SU-DHL-6 (cell line): ENCODE data around the gene RBM4B.
A peak's percentile ranks its signal among the peaks of the same experiment; 100 is the strongest.

Experiments
- H2AFZ ChIP-seq: fragments of 200-600 bp; sonication (generic); 2 replicates; pipeline ENCODE4 v1.6.1; 2014; ENCODE audit warnings: low read depth, mild to moderate bottlenecking, moderate library complexity, mixed read lengths, antibody characterized with exemption, low read length; ENCODE audit not compliant: severe bottlenecking
- H3F3A ChIP-seq: fragments of 200-600 bp; shearing (Covaris generic); 2 replicates; pipeline ENCODE4 v1.6.0; 2016; ENCODE audit warnings: antibody characterized with exemption, mild to moderate bottlenecking; ENCODE audit not compliant: insufficient read depth
- H3K27ac ChIP-seq: fragments of 200-600 bp; sonication (generic); 2 replicates; pipeline ENCODE4 v1.5.1; 2016; ENCODE audit warnings: low read depth, mild to moderate bottlenecking, low read length, moderate library complexity, mixed read lengths
- H3K27me3 ChIP-seq: fragments of 200-600 bp; sonication (generic), shearing (Covaris generic); 2 replicates; pipeline ENCODE4 v1.6.0; 2014; ENCODE audit warnings: mild to moderate bottlenecking, low read length
- H3K36me3 ChIP-seq: fragments of 200-600 bp; sonication (generic); 2 replicates; pipeline ENCODE4 v1.6.1; 2014; ENCODE audit warnings: mild to moderate bottlenecking, low read length, mixed read lengths
- H3K4me2 ChIP-seq: fragments of 300-600, 200-600 bp; shearing (Covaris generic), sonication (generic); 2 replicates; pipeline ENCODE4 v1.6.0; 2014; ENCODE audit warnings: low read length, low read depth, mild to moderate bottlenecking; ENCODE audit not compliant: poor library complexity, severe bottlenecking
- H3K4me3 ChIP-seq: fragments of 200-600 bp; sonication (generic); 2 replicates; pipeline ENCODE4 v1.5.1; 2014; ENCODE audit warnings: antibody characterized with exemption, low read length, mild to moderate bottlenecking, mixed read lengths; ENCODE audit not compliant: insufficient read depth, poor library complexity, severe bottlenecking
- H3K79me2 ChIP-seq: fragments of 200-600 bp; sonication (generic); 2 replicates; pipeline ENCODE4 v1.6.1; 2014; ENCODE audit warnings: mild to moderate bottlenecking, low read length, moderate library complexity; ENCODE audit not compliant: insufficient read depth
- H3K9ac ChIP-seq: fragments of 200-600 bp; sonication (generic); 2 replicates; pipeline ENCODE4 v1.7.0; 2014; ENCODE audit warnings: mild to moderate bottlenecking, low read length
- H3K9me2 ChIP-seq: fragments of 200-600 bp; sonication (generic); replicated peaks from 2 replicates; pipeline ENCODE4 v1.6.1; 2014; ENCODE audit warnings: low read length; ENCODE audit not compliant: insufficient read depth
- H3K9me3 ChIP-seq: fragments of 200-600 bp; sonication (generic); 2 replicates; pipeline ENCODE4 v1.6.1; 2014; ENCODE audit warnings: low read length, mixed read lengths; ENCODE audit not compliant: insufficient read depth
- H4K20me1 ChIP-seq: fragments of 200-600 bp; sonication (generic); 2 replicates; pipeline ENCODE4 v1.6.1; 2014; ENCODE audit warnings: low read depth, mild to moderate bottlenecking, antibody characterized with exemption, low read length, moderate library complexity, mixed read lengths
- EZH2phosphoT487 ChIP-seq: fragments of 200-600 bp; sonication (generic), shearing (Covaris generic); conservative IDR thresholded peaks from 2 replicates; pipeline ENCODE4 v1.6.1; 2018; ENCODE audit warnings: mild to moderate bottlenecking, antibody characterized with exemption, low read length, moderate library complexity, mixed read lengths
- TF ChIP-seq, protein P1 (sequence below): fragments of 200-600 bp; sonication (generic); IDR thresholded peaks from one replicate; pipeline ENCODE4 v1.5.1; 2017; ENCODE audit warnings: antibody characterized with exemption, mild to moderate bottlenecking, low read length, moderate library complexity; ENCODE audit not compliant: insufficient read depth, poor library complexity, severe bottlenecking

RBM4B gene

DNA sequence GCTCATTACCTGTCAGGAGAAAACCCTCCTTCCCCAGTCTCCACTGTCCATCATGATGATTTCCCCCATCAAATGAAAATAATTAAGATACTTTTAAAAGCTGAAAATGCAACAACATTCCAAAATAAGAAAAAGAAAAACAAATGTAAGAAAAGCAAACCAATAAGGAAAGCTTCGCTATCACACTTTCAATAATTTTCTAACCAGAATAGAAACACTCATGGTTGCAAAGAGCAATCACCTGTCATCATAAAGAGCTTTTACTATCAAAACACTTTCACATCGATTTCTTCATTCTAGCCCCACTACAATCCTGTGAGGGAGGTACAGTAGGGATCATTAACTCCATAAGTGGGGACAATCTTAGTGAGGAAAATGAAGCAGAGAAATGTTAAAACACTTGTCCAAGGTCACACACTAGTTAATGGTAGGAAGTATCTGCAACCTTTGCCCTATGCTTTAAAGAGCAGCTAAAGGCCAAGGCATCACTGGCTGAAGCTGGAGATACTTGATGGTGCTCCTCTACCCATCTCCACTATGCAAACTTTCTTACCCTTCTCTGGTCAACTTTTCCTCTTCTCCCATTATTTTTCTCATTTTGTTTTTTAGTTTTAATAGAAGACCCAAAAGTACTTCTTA lies 2.6 kb downstream of the RBM4B start:
- Histone ChIP-seq H3K4me2 (peak overlapping the region; percentile 90), H3K36me3 (0 out of 2 replicates have a peak, but pooled peaks cover 9% of the 10 kb centered on the region), H3K79me2 (peaks cover 69% of the 10 kb centered on the region), H2AFZ (no peak overlapping the region), H3K4me3 (peak overlapping the region; percentile 42), H4K20me1 (no peaks in the 10 kb centered on the region), H3K27me3 (no peaks in the 10 kb centered on the region), H3K9me2 (no peaks in the 10 kb centered on the region), H3F3A (peaks cover 35% of the 10 kb centered on the region), H3K27ac (no peak overlapping the region), H3K9me3 (no peaks in the 10 kb centered on the region), H3K9ac (no peak overlapping the region; the same call in 1 of the 2 replicates)
- no peak for TF ChIP-seq EZH2phosphoT487
- TF ChIP-seq, protein P1, sequence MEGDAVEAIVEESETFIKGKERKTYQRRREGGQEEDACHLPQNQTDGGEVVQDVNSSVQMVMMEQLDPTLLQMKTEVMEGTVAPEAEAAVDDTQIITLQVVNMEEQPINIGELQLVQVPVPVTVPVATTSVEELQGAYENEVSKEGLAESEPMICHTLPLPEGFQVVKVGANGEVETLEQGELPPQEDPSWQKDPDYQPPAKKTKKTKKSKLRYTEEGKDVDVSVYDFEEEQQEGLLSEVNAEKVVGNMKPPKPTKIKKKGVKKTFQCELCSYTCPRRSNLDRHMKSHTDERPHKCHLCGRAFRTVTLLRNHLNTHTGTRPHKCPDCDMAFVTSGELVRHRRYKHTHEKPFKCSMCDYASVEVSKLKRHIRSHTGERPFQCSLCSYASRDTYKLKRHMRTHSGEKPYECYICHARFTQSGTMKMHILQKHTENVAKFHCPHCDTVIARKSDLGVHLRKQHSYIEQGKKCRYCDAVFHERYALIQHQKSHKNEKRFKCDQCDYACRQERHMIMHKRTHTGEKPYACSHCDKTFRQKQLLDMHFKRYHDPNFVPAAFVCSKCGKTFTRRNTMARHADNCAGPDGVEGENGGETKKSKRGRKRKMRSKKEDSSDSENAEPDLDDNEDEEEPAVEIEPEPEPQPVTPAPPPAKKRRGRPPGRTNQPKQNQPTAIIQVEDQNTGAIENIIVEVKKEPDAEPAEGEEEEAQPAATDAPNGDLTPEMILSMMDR, result no peak

DNA sequence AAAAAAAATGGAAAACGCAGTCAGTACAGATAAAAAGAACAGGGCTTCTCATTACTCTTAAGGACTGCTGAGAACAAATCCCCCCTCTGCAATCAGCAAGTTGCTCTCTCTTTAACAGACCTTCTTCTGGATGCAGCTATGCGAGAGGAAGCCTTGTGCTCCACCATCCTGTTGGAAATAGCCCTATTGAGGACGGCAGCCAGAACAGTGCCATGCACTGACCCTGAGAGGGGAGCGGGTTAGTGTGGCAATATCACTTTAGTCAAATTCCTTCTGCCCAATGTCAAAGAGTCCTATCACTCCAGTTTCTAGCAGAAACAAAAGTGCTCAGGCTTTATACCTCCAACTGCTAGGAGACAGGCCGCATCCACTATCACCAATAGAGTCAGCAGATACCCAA lies 6.9 kb downstream of the RBM4B start:
- no peaks in the 10 kb centered on the region for H4K20me1 ChIP-seq
- no peaks in the 10 kb centered on the region for H3K9me3 ChIP-seq
- peaks cover 88% of the 10 kb centered on the region for H3K79me2 ChIP-seq
- H3K4me3 ChIP-seq, result no peak overlapping the region
- H3K27me3 ChIP-seq, result no peaks in the 10 kb centered on the region
- TF ChIP-seq, protein P1, result no peak
- TF ChIP-seq EZH2phosphoT487, result no peak
- no peak overlapping the region for H3K9ac ChIP-seq
- H3K36me3 ChIP-seq, result peaks cover 8% of the 10 kb centered on the region; the same call in 1 of the 2 replicates
- peaks cover 25% of the 10 kb centered on the region for H3F3A ChIP-seq
- no peak overlapping the region for H3K4me2 ChIP-seq
- no peak overlapping the region for H2AFZ ChIP-seq
- H3K9me2 ChIP-seq, result no peaks in the 10 kb centered on the region
- no peak overlapping the region for H3K27ac ChIP-seq

DNA sequence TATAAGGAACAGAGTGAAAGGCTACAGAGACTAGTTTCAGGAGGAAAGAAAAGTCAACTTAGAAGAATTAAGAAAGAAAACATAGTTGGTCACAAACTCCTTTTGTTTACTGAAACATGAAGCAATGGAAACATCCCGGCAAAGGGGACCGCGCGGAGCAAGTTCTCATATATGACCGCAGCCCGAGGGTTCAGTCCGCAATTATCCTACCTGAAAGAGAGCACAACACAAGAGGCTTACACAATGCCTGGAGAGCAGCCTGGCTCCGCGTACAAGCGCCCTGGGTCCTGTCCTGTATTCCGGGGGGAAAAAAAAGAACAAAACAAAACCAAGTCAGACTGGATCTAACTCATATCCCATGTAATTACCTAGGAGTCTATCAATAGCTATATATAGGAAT lies 12.3 kb downstream of the RBM4B start:
- Histone ChIP-seq H3K36me3 (peaks cover 7% of the 10 kb centered on the region; the same call in 1 of the 2 replicates), H3K9me3 (no peaks in the 10 kb centered on the region), H3K9ac (no peak overlapping the region), H3K27ac (no peak overlapping the region), H3F3A (peaks cover 19% of the 10 kb centered on the region), H3K79me2 (peaks cover 51% of the 10 kb centered on the region), H3K27me3 (no peaks in the 10 kb centered on the region), H3K4me3 (no peak overlapping the region), H4K20me1 (no peaks in the 10 kb centered on the region), H3K9me2 (no peaks in the 10 kb centered on the region), H2AFZ (no peak overlapping the region), H3K4me2 (no peak overlapping the region)
- TF ChIP-seq EZH2phosphoT487, result no peak
- TF ChIP-seq, protein P1, result no peak
